ENCODE data around the gene PPP1R3E. TPM values are rescaled to one million over a fixed set of nuclear protein-coding genes. Genes with fewer than 3 reads are reported as not detected.
"Not testable (repeated sequence)": the region's sequence is repeated elsewhere in the genome, so short reads cannot be mapped to it uniquely, and the experiment has no call there.

Gene PPP1R3E
- 1 to 10 TPM; 8.5 to 9.1 TPM for total RNA-seq
- long read RNA-seq, donor 1, partial matches to known transcripts = 1 of 4 reads
- long read RNA-seq, donor 1, other reads (novel, unspliced or antisense) = 3 of 4 reads
- long read RNA-seq, donor 2, partial matches to known transcripts = 0 of 1 reads
- long read RNA-seq, donor 2, other reads (novel, unspliced or antisense) = 1 of 1 reads

GRCh38 chr14:23302290-23303225, at the start of gene PPP1R3E:
Gene PPP1R3E (minus strand): TSS chr14:23302859. CDS start chr14:23302576, 283 bp downstream.
- DNase-seq (ENCODE audit: low spot score) = peak; percentile 90
- intact Hi-C loops (cut with DNase I) = no loop called here

- DNase-seq (ENCODE audit: low spot score) = no peak
- intact Hi-C loops (cut with DNase I) = no loop called here
Observed at GRCh38 chr14:23351681-23352505, 49.2 kb upstream of the PPP1R3E start.

GRCh38 chr14:23349156-23349845, 46.6 kb upstream of the PPP1R3E start:
- DNase-seq (ENCODE audit: low spot score) = no peak
- intact Hi-C loops (cut with DNase I) = no loop called here

GRCh38 chr14:23348297-23348655, 45.6 kb upstream of the PPP1R3E start:
- no peak for DNase-seq (ENCODE audit: low spot score)
- intact Hi-C loops (cut with DNase I) = no loop called here

GRCh38 chr14:23347406-23348296, 45.0 kb upstream of the PPP1R3E start:
- intact Hi-C loops (cut with DNase I) = no loop called here
- no peak for DNase-seq (ENCODE audit: low spot score)

- DNase-seq (ENCODE audit: low spot score) = no peak
- intact Hi-C loops (cut with DNase I) = no loop called here
Observed at GRCh38 chr14:23346693-23347405, 44.2 kb upstream of the PPP1R3E start.

GRCh38 chr14:23345987-23346692, 43.5 kb upstream of the PPP1R3E start:
- intact Hi-C loops (cut with DNase I) = no loop called here
- DNase-seq (ENCODE audit: low spot score) = no peak

- intact Hi-C loops (cut with DNase I) = no loop called here
- no peak for DNase-seq (ENCODE audit: low spot score)
Observed at GRCh38 chr14:23344481-23344880, 41.8 kb upstream of the PPP1R3E start.

- DNase-seq (ENCODE audit: low spot score) = no peak
- intact Hi-C loops (cut with DNase I) = loop anchor here in 1 of 2 donors (10.0 kb wide), 1 partner anchor 225 kb away; the partner anchor contains the start of gene AP1G2
Observed at GRCh38 chr14:23339506-23340268, 37.0 kb upstream of the PPP1R3E start.

GRCh38 chr14:23335623-23336022, 33.0 kb upstream of the PPP1R3E start:
- intact Hi-C loops (cut with DNase I) = loop anchor here in 1 of 2 donors (10.0 kb wide), 1 partner anchor 229 kb away; the partner anchor contains the start of gene AP1G2
- DNase-seq (ENCODE audit: low spot score) = no peak

- DNase-seq (ENCODE audit: low spot score) = no peak
Observed at GRCh38 chr14:23327947-23328744, 25.5 kb upstream of the PPP1R3E start.

GRCh38 chr14:23326491-23327332, 24.1 kb upstream of the PPP1R3E start:
- intact Hi-C loops (cut with DNase I) = loop anchor here in 1 of 2 donors (10.0 kb wide), 2 partner anchors 118 to 228 kb away; partner anchors contain the start of genes THTPA and ZFHX2
- DNase-seq (ENCODE audit: low spot score) = no peak

More at GRCh38 chr14:23327947-23328744, 25.5 kb upstream of the PPP1R3E start:
- intact Hi-C loops (cut with DNase I) = loop anchor here in 1 of 2 donors (2.0 to 10.0 kb wide), 3 partner anchors 53 to 227 kb away; partner anchors contain the start of genes THTPA and ZFHX2

GRCh38 chr14:23325746-23326145, 23.1 kb upstream of the PPP1R3E start:
- DNase-seq (ENCODE audit: low spot score) = not testable (repeated sequence)
- intact Hi-C loops (cut with DNase I) = loop anchor here in 1 of 2 donors (10.0 kb wide), 2 partner anchors 119 to 229 kb away; partner anchors contain the start of genes THTPA and ZFHX2

- intact Hi-C loops (cut with DNase I) = loop anchor here (5.0 to 10.0 kb wide), 3 partner anchors 120 to 453 kb away; partner anchors contain the start of genes LRP10 (in 1 of the 2), THTPA (in 1 of the 2) and ZFHX2 (in 1 of the 2)
- no peak for DNase-seq (ENCODE audit: low spot score)
Observed at GRCh38 chr14:23324993-23325392, 22.3 kb upstream of the PPP1R3E start.

Measured in posterior vena cava (tissue), 2 donors.